COLO668 (cell line): Measurements from ENCODE around the gene SLC7A7.
"Not testable (repeated sequence)": the region's sequence is repeated elsewhere in the genome, so short reads cannot be mapped to it uniquely, and the experiment has no call there.

ENCODE experiments used
- DNase-seq: peaks from one replicate; lab custom pipeline; 2025; ENCODE audit not compliant: unreplicated experiment; lab: John Stamatoyannopoulos, UW

The SLC7A7 gene

GRCh38 chr14:22844221-22845102 is 29.2 kb upstream of the SLC7A7 start:
- no peak for DNase-seq

- DNase-seq, result no peak
Measured at GRCh38 chr14:22843123-22843925, 28.1 kb upstream of the SLC7A7 start.

GRCh38 chr14:22842211-22843122 is 27.2 kb upstream of the SLC7A7 start:
- DNase-seq, result no peak

- DNase-seq, result no peak
Measured at GRCh38 chr14:22841769-22842168, 26.5 kb upstream of the SLC7A7 start.

GRCh38 chr14:22841311-22841710 is 26.1 kb upstream of the SLC7A7 start:
- no peak for DNase-seq

GRCh38 chr14:22839159-22839779 is 24.0 kb upstream of the SLC7A7 start:
- no peak for DNase-seq

GRCh38 chr14:22838631-22839041 is 23.4 kb upstream of the SLC7A7 start:
- DNase-seq, result no peak

GRCh38 chr14:22837750-22838538 is 22.7 kb upstream of the SLC7A7 start:
- no peak for DNase-seq

GRCh38 chr14:22837114-22837749 is 22.0 kb upstream of the SLC7A7 start:
- DNase-seq, result no peak

- DNase-seq, result no peak
Measured at GRCh38 chr14:22836301-22837113, 21.3 kb upstream of the SLC7A7 start, which contains the start of gene MMP14. Gene MMP14 (plus strand): TSS chr14:22836585. CDS start chr14:22836818, 233 bp downstream.

- no peak for DNase-seq
Measured at GRCh38 chr14:22835505-22835904, 20.3 kb upstream of the SLC7A7 start.

GRCh38 chr14:22830443-22831010 is 15.3 kb upstream of the SLC7A7 start:
- DNase-seq, result no peak

GRCh38 chr14:22829661-22830442 is 14.6 kb upstream of the SLC7A7 start, which contains the start of gene MRPL52:
Gene MRPL52 (plus strand): TSS chr14:22829887. CDS start chr14:22829913, 26 bp downstream.
- peak; percentile 94 for DNase-seq

GRCh38 chr14:22829076-22829660 is 13.9 kb upstream of the SLC7A7 start:
- not testable (repeated sequence) for DNase-seq

GRCh38 chr14:22824711-22825359 is 9.6 kb upstream of the SLC7A7 start:
- DNase-seq, result no peak

- DNase-seq, result peak; percentile 49
Measured at GRCh38 chr14:22822571-22823098, 7.4 kb upstream of the SLC7A7 start.
